ENCODE results near the gene CDC37. TPM values are rescaled to one million over a fixed set of nuclear protein-coding genes. Genes with fewer than 3 reads are reported as not detected.

The CDC37 gene
- total RNA-seq, 2 donors from 2014 or later: 148 to 172 TPM

GRCh38 chr19:10418485-10419199 is 15.3 kb upstream of the CDC37 start:
- H3K27ac ChIP-seq (ENCODE audit: low read depth, low read length): no peak overlapping the region
- no peak overlapping the region for H3K9ac ChIP-seq (ENCODE audit: extremely low read depth, low read length, poor library complexity, severe bottlenecking)
- H3K4me3 ChIP-seq (ENCODE audit: low read length): no peak overlapping the region
- peaks cover 14% of the 10 kb centered on the region for H3K4me1 Mint-ChIP-seq
- peak overlapping the region; percentile 38 for H3K4me3 Mint-ChIP-seq
- H3K36me3 ChIP-seq (ENCODE audit: control insufficient read depth, insufficient read depth, low read length): no peaks in the 10 kb centered on the region
- peaks cover 3% of the 10 kb centered on the region for H3K9me3 Mint-ChIP-seq
- no peak overlapping the region for H3K27ac Mint-ChIP-seq
- peaks cover 88% of the 10 kb centered on the region for H3K27me3 Mint-ChIP-seq (ENCODE audit: insufficient read depth)
- TF ChIP-seq, protein P1, sequence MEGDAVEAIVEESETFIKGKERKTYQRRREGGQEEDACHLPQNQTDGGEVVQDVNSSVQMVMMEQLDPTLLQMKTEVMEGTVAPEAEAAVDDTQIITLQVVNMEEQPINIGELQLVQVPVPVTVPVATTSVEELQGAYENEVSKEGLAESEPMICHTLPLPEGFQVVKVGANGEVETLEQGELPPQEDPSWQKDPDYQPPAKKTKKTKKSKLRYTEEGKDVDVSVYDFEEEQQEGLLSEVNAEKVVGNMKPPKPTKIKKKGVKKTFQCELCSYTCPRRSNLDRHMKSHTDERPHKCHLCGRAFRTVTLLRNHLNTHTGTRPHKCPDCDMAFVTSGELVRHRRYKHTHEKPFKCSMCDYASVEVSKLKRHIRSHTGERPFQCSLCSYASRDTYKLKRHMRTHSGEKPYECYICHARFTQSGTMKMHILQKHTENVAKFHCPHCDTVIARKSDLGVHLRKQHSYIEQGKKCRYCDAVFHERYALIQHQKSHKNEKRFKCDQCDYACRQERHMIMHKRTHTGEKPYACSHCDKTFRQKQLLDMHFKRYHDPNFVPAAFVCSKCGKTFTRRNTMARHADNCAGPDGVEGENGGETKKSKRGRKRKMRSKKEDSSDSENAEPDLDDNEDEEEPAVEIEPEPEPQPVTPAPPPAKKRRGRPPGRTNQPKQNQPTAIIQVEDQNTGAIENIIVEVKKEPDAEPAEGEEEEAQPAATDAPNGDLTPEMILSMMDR (conservative IDR thresholded peaks at IDR 0.05): no peak
- no peaks in the 10 kb centered on the region for H3K9me3 ChIP-seq (ENCODE audit: control insufficient read depth, low read length)
- H3K4me1 ChIP-seq (ENCODE audit: control insufficient read depth, insufficient read depth, low read length): peaks cover 3% of the 10 kb centered on the region
- 0 to 2% methylated on average over 3 to 29 of the region's 32 CpGs for WGBS, 2 experiments (ENCODE audit: insufficient coverage in 1 of 2, insufficient read length in 1 of 2)
- H3K27me3 ChIP-seq (ENCODE audit: control insufficient read depth, insufficient read depth, low read length, poor library complexity, severe bottlenecking): peaks cover 90% of the 10 kb centered on the region
- no peaks in the 10 kb centered on the region for H3K36me3 Mint-ChIP-seq (ENCODE audit: low read depth)
- DNase-seq: peak; percentile 62

DNA sequence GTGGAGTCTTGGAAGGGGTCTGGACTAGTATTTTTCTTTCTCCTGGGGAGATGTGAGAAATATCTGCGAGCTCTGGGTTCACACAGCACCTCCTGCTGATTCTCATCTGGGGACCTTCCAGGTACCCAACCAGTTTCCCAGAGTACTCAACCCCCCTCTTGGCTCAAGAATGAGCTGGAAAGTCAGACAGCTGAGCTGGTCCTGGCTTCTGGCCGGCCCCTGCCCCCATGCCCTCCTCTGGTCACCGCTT is 14.8 kb upstream of the CDC37 start:
- Mint-ChIP-seq H3K27me3 (ENCODE audit: insufficient read depth) (peaks cover 84% of the 10 kb centered on the region), H3K4me3 (peak overlapping the region; percentile 38)

DNA sequence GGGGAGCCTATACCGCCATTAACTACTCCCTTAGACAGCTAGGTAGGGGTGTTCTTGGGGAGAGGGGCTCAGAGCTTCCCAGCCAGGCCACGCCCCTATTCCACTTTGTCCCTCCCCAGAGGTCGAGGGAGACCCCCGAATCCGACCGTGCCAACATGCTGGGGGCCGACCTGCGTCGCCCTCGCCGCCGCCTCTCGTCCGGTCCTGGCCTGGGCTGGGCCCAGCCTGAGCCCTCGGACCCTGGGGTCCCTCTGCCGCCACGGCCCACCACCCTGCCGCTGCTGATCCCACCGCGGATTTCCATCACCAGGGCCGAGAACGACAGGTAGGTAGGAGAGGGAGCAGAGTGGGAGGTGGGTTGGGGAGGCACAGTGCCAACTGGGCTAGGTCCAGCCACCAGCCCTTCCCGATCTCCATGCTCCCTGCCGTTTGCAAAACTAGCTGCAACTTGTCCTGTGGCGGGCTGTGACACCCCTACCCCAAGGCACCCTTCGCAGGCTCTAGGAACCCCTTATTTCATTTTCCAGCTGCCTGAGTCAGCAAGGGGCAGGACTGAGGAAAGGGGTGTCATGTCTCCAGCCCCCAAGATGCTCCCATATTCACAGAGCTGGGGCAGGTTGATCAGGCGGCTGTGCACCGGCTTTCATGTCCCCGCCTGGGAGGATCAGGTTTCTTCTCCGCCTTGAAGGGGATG is 14.3 kb upstream of the CDC37 start:
- no peak overlapping the region for H3K27ac ChIP-seq (ENCODE audit: low read depth, low read length)
- no peak overlapping the region for H3K27ac Mint-ChIP-seq
- no peak overlapping the region for H3K9ac ChIP-seq (ENCODE audit: extremely low read depth, low read length, poor library complexity, severe bottlenecking)
- H3K9me3 ChIP-seq (ENCODE audit: control insufficient read depth, low read length): no peaks in the 10 kb centered on the region
- TF ChIP-seq, protein P1 (conservative IDR thresholded peaks at IDR 0.05): no peak
- H3K4me3 Mint-ChIP-seq: peak overlapping the region; percentile 38
- H3K4me1 ChIP-seq (ENCODE audit: control insufficient read depth, insufficient read depth, low read length): peaks cover 3% of the 10 kb centered on the region
- no peak overlapping the region for H3K4me3 ChIP-seq (ENCODE audit: low read length)
- peaks cover 3% of the 10 kb centered on the region for H3K9me3 Mint-ChIP-seq
- H3K36me3 ChIP-seq (ENCODE audit: control insufficient read depth, insufficient read depth, low read length): no peaks in the 10 kb centered on the region
- peaks cover 80% of the 10 kb centered on the region for H3K27me3 ChIP-seq (ENCODE audit: control insufficient read depth, insufficient read depth, low read length, poor library complexity, severe bottlenecking)
- DNase-seq: peak; percentile 83
- H3K27me3 Mint-ChIP-seq (ENCODE audit: insufficient read depth): peaks cover 81% of the 10 kb centered on the region
- 21 to 22% methylated on average over 21 to 30 of the region's 30 CpGs for WGBS, 2 experiments (ENCODE audit: insufficient coverage in 1 of 2, insufficient read length in 1 of 2)
- H3K4me1 Mint-ChIP-seq: peaks cover 14% of the 10 kb centered on the region
- H3K36me3 Mint-ChIP-seq (ENCODE audit: low read depth): no peaks in the 10 kb centered on the region

More for the DNA sequence above, 14.8 kb upstream of the CDC37 start:
- WGBS, 2 experiments (ENCODE audit: insufficient coverage in 1 of 2, insufficient read length in 1 of 2): 0 to 4% methylated on average over 3 of the region's 3 CpGs
- H3K27me3 ChIP-seq (ENCODE audit: control insufficient read depth, insufficient read depth, low read length, poor library complexity, severe bottlenecking): peaks cover 85% of the 10 kb centered on the region
- H3K36me3 Mint-ChIP-seq (ENCODE audit: low read depth): no peaks in the 10 kb centered on the region
- no peak overlapping the region for H3K4me3 ChIP-seq (ENCODE audit: low read length)
- H3K9ac ChIP-seq (ENCODE audit: extremely low read depth, low read length, poor library complexity, severe bottlenecking): no peak overlapping the region
- DNase-seq: peak; percentile 72
- no peak overlapping the region for H3K27ac Mint-ChIP-seq
- no peak overlapping the region for H3K27ac ChIP-seq (ENCODE audit: low read depth, low read length)
- peaks cover 14% of the 10 kb centered on the region for H3K4me1 Mint-ChIP-seq
- no peaks in the 10 kb centered on the region for H3K9me3 ChIP-seq (ENCODE audit: control insufficient read depth, low read length)
- TF ChIP-seq, protein P1 (conservative IDR thresholded peaks at IDR 0.05): no peak
- peaks cover 3% of the 10 kb centered on the region for H3K9me3 Mint-ChIP-seq
- H3K36me3 ChIP-seq (ENCODE audit: control insufficient read depth, insufficient read depth, low read length): no peaks in the 10 kb centered on the region
- peaks cover 3% of the 10 kb centered on the region for H3K4me1 ChIP-seq (ENCODE audit: control insufficient read depth, insufficient read depth, low read length)
